ENCODE results near the gene CTXND1. TPM values are rescaled to one million over a fixed set of nuclear protein-coding genes. Genes with fewer than 3 reads are reported as not detected.
A peak's percentile ranks its signal among the peaks of the same experiment; 100 is the strongest.

CTXND1 gene
- polyA plus RNA-seq, 3 donors = not detected

- Histone ChIP-seq H2AFZ (ENCODE audit: insufficient read depth, low read depth, low read length, poor library complexity, severe bottlenecking) (no peak overlapping the region), H3K4me1 (ENCODE audit: control insufficient read depth in 1 of 2, insufficient read depth in 2 of 2, low read length in 2 of 2) (no peaks in the 10 kb centered on the region), H3K9me3 (replicated peaks in 1 of 2; ENCODE audit: control insufficient read depth in 1 of 2, insufficient read depth in 1 of 2, low read length in 2 of 2) (no peaks in the 10 kb centered on the region), H3K4me2 (replicated peaks; ENCODE audit: extremely low read depth, low read length, poor library complexity, severe bottlenecking) (no peak overlapping the region), H3K9ac (ENCODE audit: insufficient read depth, low read length, poor library complexity, severe bottlenecking) (no peak overlapping the region), H3K27me3 (ENCODE audit: control insufficient read depth in 2 of 2, insufficient read depth in 2 of 2, low read length in 2 of 2) (no peaks in the 10 kb centered on the region), H3K4me3 (replicated peaks in 1 of 3; ENCODE audit: low read depth in 2 of 3, low read length in 3 of 3) (no peak overlapping the region), H3K79me2 (ENCODE audit: insufficient read depth, low read length) (no peaks in the 10 kb centered on the region), H3K36me3 (replicated peaks in 1 of 2; ENCODE audit: control insufficient read depth in 1 of 2, insufficient read depth in 2 of 2, low read length in 2 of 2) (peaks cover 27 to 55% of the 10 kb centered on the region in 2 donors), H4K20me1 (ENCODE audit: insufficient read depth, low read length) (no peaks in the 10 kb centered on the region), H3K27ac (ENCODE audit: low read depth in 1 of 2, low read length in 2 of 2) (no peak overlapping the region)
- WGBS (ENCODE audit: insufficient coverage) = 98% methylated on average over 4 of the region's 4 CpGs
- peak overlapping the region in 4 of 7 donors; percentile 17 to 81 (median 40) for H3K27ac Mint-ChIP-seq
- TF ChIP-seq CTCF (IDR thresholded peaks at IDR 0.05) = no peak
- H3K9me3 Mint-ChIP-seq = no peaks in the 10 kb centered on the region
- peaks cover 39 to 78% of the 10 kb centered on the region in 2 donors for H3K36me3 Mint-ChIP-seq
- H3K4me3 Mint-ChIP-seq = no peak overlapping the region
- intact Hi-C loops (cut with micrococcal nuclease) = no loop called here
- H3K4me1 Mint-ChIP-seq = no peaks in the 10 kb centered on the region
- H3K27me3 Mint-ChIP-seq (ENCODE audit: low read depth in 3 of 3) = peaks cover 0 to 1% (median 1%) of the 10 kb centered on the region in 3 donors
- no peak for DNase-seq
Observed at GRCh38 chr15:80171787-80172186, 80.2 kb downstream of the CTXND1 start.

- Mint-ChIP-seq H3K4me3 (no peak overlapping the region), H3K27me3 (ENCODE audit: low read depth in 3 of 3) (peaks cover 0 to 4% (median 1%) of the 10 kb centered on the region in 3 donors), H3K27ac (peak overlapping the region in 3 of 7 donors; percentile 11 to 65 (median 61)), H3K4me1 (no peaks in the 10 kb centered on the region), H3K9me3 (no peaks in the 10 kb centered on the region), H3K36me3 (peaks cover 31 to 70% of the 10 kb centered on the region in 2 donors)
- Histone ChIP-seq H3K4me2 (replicated peaks; ENCODE audit: extremely low read depth, low read length, poor library complexity, severe bottlenecking) (no peak overlapping the region), H3K27me3 (ENCODE audit: control insufficient read depth in 2 of 2, insufficient read depth in 2 of 2, low read length in 2 of 2) (no peaks in the 10 kb centered on the region), H3K9me3 (replicated peaks in 1 of 2; ENCODE audit: control insufficient read depth in 1 of 2, insufficient read depth in 1 of 2, low read length in 2 of 2) (no peaks in the 10 kb centered on the region), H3K4me3 (replicated peaks in 1 of 3; ENCODE audit: low read depth in 2 of 3, low read length in 3 of 3) (no peak overlapping the region), H3K9ac (ENCODE audit: insufficient read depth, low read length, poor library complexity, severe bottlenecking) (no peak overlapping the region), H3K79me2 (ENCODE audit: insufficient read depth, low read length) (no peaks in the 10 kb centered on the region), H3K27ac (ENCODE audit: low read depth in 1 of 2, low read length in 2 of 2) (no peak overlapping the region), H2AFZ (ENCODE audit: insufficient read depth, low read depth, low read length, poor library complexity, severe bottlenecking) (no peak overlapping the region), H4K20me1 (ENCODE audit: insufficient read depth, low read length) (no peaks in the 10 kb centered on the region), H3K4me1 (ENCODE audit: control insufficient read depth in 1 of 2, insufficient read depth in 2 of 2, low read length in 2 of 2) (no peaks in the 10 kb centered on the region), H3K36me3 (replicated peaks in 1 of 2; ENCODE audit: control insufficient read depth in 1 of 2, insufficient read depth in 2 of 2, low read length in 2 of 2) (peaks cover 23 to 49% of the 10 kb centered on the region in 2 donors)
- no peak for TF ChIP-seq CTCF (IDR thresholded peaks at IDR 0.05)
- WGBS (ENCODE audit: insufficient coverage) = no CpG with 5 or more reads among the region's 2 CpGs
- intact Hi-C loops (cut with micrococcal nuclease) = no loop called here
- DNase-seq = no peak
Observed at GRCh38 chr15:80170596-80170995, 81.4 kb downstream of the CTXND1 start.
